C4-2B (cell line): ENCODE data around the gene NFXL1.

Experiments used
- CTCF ChIP-seq: fragments of 450-650 bp; conservative IDR thresholded peaks from 2 replicates; pipeline ENCODE4 v1.5.1; 2017; ENCODE audit warnings: mild to moderate bottlenecking
- ZFX ChIP-seq: fragments of 450-650 bp; IDR thresholded peaks from 2 replicates; pipeline ENCODE4 v1.6.1; 2017

- TF ChIP-seq CTCF, result no peak
- no peak for TF ChIP-seq ZFX
These were observed 14.7 kb downstream of the NFXL1 start for GRCh38 chr4:47899639-47900038.
